ENCODE results near the gene NANOGP8.

NANOGP8 gene

DNA sequence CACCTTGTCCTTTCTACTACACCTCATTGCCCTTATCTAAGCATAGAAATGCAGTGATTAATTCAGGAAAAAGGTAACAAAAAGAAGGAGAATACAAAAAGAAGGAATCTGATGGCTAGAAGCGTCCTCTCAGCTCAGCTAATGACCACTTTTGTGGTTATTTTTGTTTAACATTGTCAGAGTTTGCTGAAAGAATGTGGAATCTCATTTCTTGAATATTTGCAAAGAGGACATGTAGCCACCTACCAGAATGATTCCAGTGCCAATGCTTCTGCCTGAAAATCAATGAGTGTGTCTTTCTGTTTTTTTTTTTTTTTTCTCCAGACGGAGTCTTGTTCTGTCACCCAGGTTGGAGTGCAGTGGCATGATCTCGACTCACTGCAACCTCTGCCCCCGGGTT lies 24.5 kb downstream of the NANOGP8 start:
- DNase-seq (ENCODE audit: low read depth in 3 of 3), result no peak

GRCh38 chr15:35058534-35059054 lies 26.5 kb downstream of the NANOGP8 start:
- no peak for DNase-seq (ENCODE audit: low read depth in 3 of 3)

DNA sequence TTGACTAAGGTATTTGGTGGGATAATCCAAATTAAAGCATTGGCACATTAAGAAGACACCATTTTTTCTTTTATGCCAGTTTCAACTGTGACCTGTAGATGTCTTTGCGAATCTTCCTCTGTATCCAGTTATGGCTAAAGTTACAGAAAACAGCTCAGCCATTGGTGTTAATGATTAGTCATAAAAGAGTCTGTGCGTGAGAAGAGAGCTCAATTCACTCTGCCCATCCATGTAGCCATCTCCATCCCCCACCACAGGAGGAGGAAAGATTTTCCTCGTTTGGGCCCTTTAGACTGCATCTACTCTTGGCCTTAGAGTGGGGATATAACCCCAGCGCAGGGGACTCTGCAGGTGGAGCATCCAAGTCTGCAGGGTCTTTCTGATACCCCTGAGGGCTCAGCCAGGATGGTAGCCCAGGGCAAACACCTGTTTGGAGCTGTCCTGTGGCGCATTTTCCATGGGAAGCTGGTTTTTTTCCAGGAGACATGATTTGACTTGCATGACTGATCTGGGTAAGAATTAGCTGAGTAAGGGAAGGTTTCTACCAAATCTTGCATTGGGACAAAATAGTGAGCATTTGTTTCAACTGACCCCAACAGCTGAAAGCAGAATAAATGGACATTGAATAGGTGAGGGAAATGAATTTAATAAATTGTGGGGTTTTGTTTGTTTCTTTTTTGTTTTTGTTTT lies 29.5 kb downstream of the NANOGP8 start:
- DNase-seq (ENCODE audit: low read depth in 3 of 3), result no peak

GRCh38 chr15:35054380-35054779 lies 30.7 kb downstream of the NANOGP8 start:
- DNase-seq (ENCODE audit: low read depth in 3 of 3), result no peak

- DNase-seq (ENCODE audit: low read depth in 3 of 3), result no peak
Measured at GRCh38 chr15:35047996-35048395, 37.1 kb downstream of the NANOGP8 start.

- DNase-seq (ENCODE audit: low read depth in 3 of 3), result no peak
Measured at GRCh38 chr15:35047528-35047927, 37.6 kb downstream of the NANOGP8 start.

GRCh38 chr15:35043373-35044095 lies 41.6 kb downstream of the NANOGP8 start:
- DNase-seq (ENCODE audit: low read depth in 3 of 3), result no peak

GRCh38 chr15:35040339-35041255 lies 44.5 kb downstream of the NANOGP8 start:
- DNase-seq (ENCODE audit: low read depth in 3 of 3), result no peak

GRCh38 chr15:35038626-35039451 lies 46.3 kb downstream of the NANOGP8 start:
- DNase-seq (ENCODE audit: low read depth in 3 of 3), result no peak
